ENCODE measurements around the gene COA6. TPM values are rescaled to one million over a fixed set of nuclear protein-coding genes. Genes with fewer than 3 reads are reported as not detected.

COA6 gene
- total RNA-seq, 3 donors from 2014 or later (not counting 1 experiment from before 2014, with no cell fraction given), result 8.9 to 11.8 (median 11.6) TPM

- H3K9me3 Mint-ChIP-seq, result no peaks in the 10 kb centered on the region
- peak overlapping the region; percentile 48 for H3K4me3 ChIP-seq (ENCODE audit: low read length)
- intact Hi-C loops (cut with micrococcal nuclease), result no loop called here
- DNase-seq, result peak; percentile 40 to 88
- peak overlapping the region; percentile 70 to 77 for H3K27ac Mint-ChIP-seq
- no peaks in the 10 kb centered on the region for H3K27me3 ChIP-seq (ENCODE audit: control insufficient read depth, insufficient read depth, low read length)
- H3K27me3 Mint-ChIP-seq (ENCODE audit: low read depth in 2 of 2), result peaks cover 38 to 60% of the 10 kb centered on the region in 2 donors
- peaks cover 21 to 22% of the 10 kb centered on the region in 2 donors for H3K4me1 Mint-ChIP-seq
- H3K4me3 Mint-ChIP-seq, result peak overlapping the region; percentile 94
- WGBS (ENCODE audit: insufficient coverage), result 27% methylated on average over 19 of the region's 20 CpGs
- peaks cover 8% of the 10 kb centered on the region for H3K4me1 ChIP-seq (ENCODE audit: control insufficient read depth, insufficient read depth, low read length)
- no peaks in the 10 kb centered on the region for H3K36me3 ChIP-seq (ENCODE audit: control insufficient read depth, insufficient read depth, low read length)
- no peaks in the 10 kb centered on the region for H3K9me3 ChIP-seq (ENCODE audit: control insufficient read depth, insufficient read depth, low read length)
- peak; percentile 82 for TF ChIP-seq CTCF (IDR thresholded peaks at IDR 0.05)
- no peak overlapping the region for H3K27ac ChIP-seq (ENCODE audit: low read length)
- no peaks in the 10 kb centered on the region for H3K36me3 Mint-ChIP-seq
- ATAC-seq, result peak; percentile 85 to 94 (median 90)
These were observed 46.5 kb upstream of the COA6 start for GRCh38 chr1:234326497-234327366.

- H3K27ac ChIP-seq (ENCODE audit: low read length), result no peak overlapping the region
- H3K9me3 ChIP-seq (ENCODE audit: control insufficient read depth, insufficient read depth, low read length), result no peaks in the 10 kb centered on the region
- WGBS (ENCODE audit: insufficient coverage), result 95% methylated on average over 9 of the region's 9 CpGs
- ATAC-seq (no peak), DNase-seq (no peak)
- H3K36me3 ChIP-seq (ENCODE audit: control insufficient read depth, insufficient read depth, low read length), result no peaks in the 10 kb centered on the region
- no peak overlapping the region for H3K27ac Mint-ChIP-seq
- peaks cover 21 to 22% of the 10 kb centered on the region in 2 donors for H3K4me1 Mint-ChIP-seq
- H3K36me3 Mint-ChIP-seq, result no peaks in the 10 kb centered on the region
- intact Hi-C loops (cut with micrococcal nuclease), result no loop called here
- H3K4me3 ChIP-seq (ENCODE audit: low read length), result no peak overlapping the region
- H3K9me3 Mint-ChIP-seq, result no peaks in the 10 kb centered on the region
- no peak for TF ChIP-seq CTCF (IDR thresholded peaks at IDR 0.05)
- H3K27me3 Mint-ChIP-seq (ENCODE audit: low read depth in 2 of 2), result peaks cover 39 to 59% of the 10 kb centered on the region in 2 donors
- peaks cover 8% of the 10 kb centered on the region for H3K4me1 ChIP-seq (ENCODE audit: control insufficient read depth, insufficient read depth, low read length)
- H3K27me3 ChIP-seq (ENCODE audit: control insufficient read depth, insufficient read depth, low read length), result no peaks in the 10 kb centered on the region
- no peak overlapping the region for H3K4me3 Mint-ChIP-seq
These were observed 45.6 kb upstream of the COA6 start for GRCh38 chr1:234327577-234328164.

- H3K36me3 Mint-ChIP-seq, result no peaks in the 10 kb centered on the region
- no peak for TF ChIP-seq CTCF (IDR thresholded peaks at IDR 0.05)
- peaks cover 11% of the 10 kb centered on the region in 2 donors for H3K4me1 Mint-ChIP-seq
- Histone ChIP-seq H3K4me1 (ENCODE audit: control insufficient read depth, insufficient read depth, low read length) (peaks cover 8% of the 10 kb centered on the region), H3K27me3 (ENCODE audit: control insufficient read depth, insufficient read depth, low read length) (no peaks in the 10 kb centered on the region), H3K9me3 (ENCODE audit: control insufficient read depth, insufficient read depth, low read length) (no peaks in the 10 kb centered on the region), H3K27ac (ENCODE audit: low read length) (no peak overlapping the region), H3K36me3 (ENCODE audit: control insufficient read depth, insufficient read depth, low read length) (no peaks in the 10 kb centered on the region), H3K4me3 (ENCODE audit: low read length) (no peak overlapping the region)
- intact Hi-C loops (cut with micrococcal nuclease), result no loop called here
- DNase-seq, result no peak
- WGBS (ENCODE audit: insufficient coverage), result 95% methylated on average over 4 of the region's 4 CpGs
- no peak for ATAC-seq
- no peaks in the 10 kb centered on the region for H3K9me3 Mint-ChIP-seq
- no peak overlapping the region for H3K4me3 Mint-ChIP-seq
- H3K27ac Mint-ChIP-seq, result no peak overlapping the region
- peaks cover 21 to 51% of the 10 kb centered on the region in 2 donors for H3K27me3 Mint-ChIP-seq (ENCODE audit: low read depth in 2 of 2)
These were observed 42.4 kb upstream of the COA6 start for GRCh38 chr1:234330843-234331215.

Measured in natural killer cell (primary cell).